ENCODE measurements around the gene DIAPH3. TPM values are rescaled to one million over a fixed set of nuclear protein-coding genes. Genes with fewer than 3 reads are reported as not detected.

The DIAPH3 gene
- total RNA-seq, 2 donors from 2014 or later = 23.6 to 25.7 TPM

- Mint-ChIP-seq H3K4me1 (no peaks in the 10 kb centered on the region), H3K27me3 (ENCODE audit: insufficient read depth) (no peaks in the 10 kb centered on the region), H3K36me3 (ENCODE audit: low read depth) (no peaks in the 10 kb centered on the region), H3K4me3 (no peak overlapping the region), H3K27ac (no peak overlapping the region), H3K9me3 (no peaks in the 10 kb centered on the region)
- Histone ChIP-seq H3K4me1 (ENCODE audit: control insufficient read depth, insufficient read depth, low read length) (no peaks in the 10 kb centered on the region), H3K9me3 (ENCODE audit: control insufficient read depth, low read length) (no peaks in the 10 kb centered on the region), H3K27ac (ENCODE audit: low read depth, low read length) (no peak overlapping the region), H3K27me3 (ENCODE audit: control insufficient read depth, insufficient read depth, low read length, poor library complexity, severe bottlenecking) (no peaks in the 10 kb centered on the region), H3K9ac (ENCODE audit: extremely low read depth, low read length, poor library complexity, severe bottlenecking) (no peak overlapping the region), H3K4me3 (ENCODE audit: low read length) (no peak overlapping the region), H3K36me3 (ENCODE audit: control insufficient read depth, insufficient read depth, low read length) (peaks cover 84% of the 10 kb centered on the region)
- 94 to 100% methylated on average over 1 to 2 of the region's 2 CpGs for WGBS, 2 experiments (ENCODE audit: insufficient coverage in 1 of 2, insufficient read length in 1 of 2)
- DNase-seq = no peak
- TF ChIP-seq, protein P1, sequence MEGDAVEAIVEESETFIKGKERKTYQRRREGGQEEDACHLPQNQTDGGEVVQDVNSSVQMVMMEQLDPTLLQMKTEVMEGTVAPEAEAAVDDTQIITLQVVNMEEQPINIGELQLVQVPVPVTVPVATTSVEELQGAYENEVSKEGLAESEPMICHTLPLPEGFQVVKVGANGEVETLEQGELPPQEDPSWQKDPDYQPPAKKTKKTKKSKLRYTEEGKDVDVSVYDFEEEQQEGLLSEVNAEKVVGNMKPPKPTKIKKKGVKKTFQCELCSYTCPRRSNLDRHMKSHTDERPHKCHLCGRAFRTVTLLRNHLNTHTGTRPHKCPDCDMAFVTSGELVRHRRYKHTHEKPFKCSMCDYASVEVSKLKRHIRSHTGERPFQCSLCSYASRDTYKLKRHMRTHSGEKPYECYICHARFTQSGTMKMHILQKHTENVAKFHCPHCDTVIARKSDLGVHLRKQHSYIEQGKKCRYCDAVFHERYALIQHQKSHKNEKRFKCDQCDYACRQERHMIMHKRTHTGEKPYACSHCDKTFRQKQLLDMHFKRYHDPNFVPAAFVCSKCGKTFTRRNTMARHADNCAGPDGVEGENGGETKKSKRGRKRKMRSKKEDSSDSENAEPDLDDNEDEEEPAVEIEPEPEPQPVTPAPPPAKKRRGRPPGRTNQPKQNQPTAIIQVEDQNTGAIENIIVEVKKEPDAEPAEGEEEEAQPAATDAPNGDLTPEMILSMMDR (conservative IDR thresholded peaks at IDR 0.05) = no peak
Measured at GRCh38 chr13:59914556-59914955, 249.2 kb downstream of the DIAPH3 start.

GRCh38 chr13:59906413-59907049 is 257.2 kb downstream of the DIAPH3 start:
- Histone ChIP-seq H3K9ac (ENCODE audit: extremely low read depth, low read length, poor library complexity, severe bottlenecking) (no peak overlapping the region), H3K27me3 (ENCODE audit: control insufficient read depth, insufficient read depth, low read length, poor library complexity, severe bottlenecking) (no peaks in the 10 kb centered on the region)

GRCh38 chr13:59901191-59901590 is 262.5 kb downstream of the DIAPH3 start:
- no peak overlapping the region for H3K27ac Mint-ChIP-seq
- no peaks in the 10 kb centered on the region for H3K36me3 Mint-ChIP-seq (ENCODE audit: low read depth)
- Histone ChIP-seq H3K9ac (ENCODE audit: extremely low read depth, low read length, poor library complexity, severe bottlenecking) (no peak overlapping the region), H3K9me3 (ENCODE audit: control insufficient read depth, low read length) (no peaks in the 10 kb centered on the region), H3K4me3 (ENCODE audit: low read length) (no peak overlapping the region), H3K4me1 (ENCODE audit: control insufficient read depth, insufficient read depth, low read length) (no peaks in the 10 kb centered on the region), H3K27ac (ENCODE audit: low read depth, low read length) (no peak overlapping the region), H3K27me3 (ENCODE audit: control insufficient read depth, insufficient read depth, low read length, poor library complexity, severe bottlenecking) (no peaks in the 10 kb centered on the region), H3K36me3 (ENCODE audit: control insufficient read depth, insufficient read depth, low read length) (peaks cover 64% of the 10 kb centered on the region)
- 88 to 94% methylated on average over 3 of the region's 3 CpGs for WGBS, 2 experiments (ENCODE audit: insufficient coverage in 1 of 2, insufficient read length in 1 of 2)
- no peaks in the 10 kb centered on the region for H3K27me3 Mint-ChIP-seq (ENCODE audit: insufficient read depth)
- H3K4me1 Mint-ChIP-seq = peaks cover 12% of the 10 kb centered on the region
- no peak overlapping the region for H3K4me3 Mint-ChIP-seq
- no peak for DNase-seq
- H3K9me3 Mint-ChIP-seq = no peaks in the 10 kb centered on the region
- TF ChIP-seq, protein P1 (conservative IDR thresholded peaks at IDR 0.05) = no peak

More at GRCh38 chr13:59906413-59907049, 257.2 kb downstream of the DIAPH3 start:
- Histone ChIP-seq H3K9me3 (ENCODE audit: control insufficient read depth, low read length) (no peaks in the 10 kb centered on the region), H3K36me3 (ENCODE audit: control insufficient read depth, insufficient read depth, low read length) (peaks cover 56% of the 10 kb centered on the region), H3K4me3 (ENCODE audit: low read length) (no peak overlapping the region), H3K27ac (ENCODE audit: low read depth, low read length) (no peak overlapping the region), H3K4me1 (ENCODE audit: control insufficient read depth, insufficient read depth, low read length) (no peaks in the 10 kb centered on the region)
- Mint-ChIP-seq H3K9me3 (no peaks in the 10 kb centered on the region), H3K27ac (no peak overlapping the region), H3K27me3 (ENCODE audit: insufficient read depth) (no peaks in the 10 kb centered on the region), H3K4me1 (no peaks in the 10 kb centered on the region), H3K4me3 (no peak overlapping the region), H3K36me3 (ENCODE audit: low read depth) (no peaks in the 10 kb centered on the region)
- no peak for DNase-seq
- WGBS, 2 experiments (ENCODE audit: insufficient coverage in 1 of 2, insufficient read length in 1 of 2) = 87 to 90% methylated on average over 3 to 7 of the region's 7 CpGs
- TF ChIP-seq, protein P1 (conservative IDR thresholded peaks at IDR 0.05) = peak; percentile 82

Measured in endodermal cell (in vitro differentiated cells).